Measurements from ENCODE around the gene EPHX1. TPM values are rescaled to one million over a fixed set of nuclear protein-coding genes. Genes with fewer than 3 reads are reported as not detected.

Gene EPHX1
- total and polyA plus RNA-seq, 12 donors: 251 to 3,548 (median 1,658) TPM

DNA sequence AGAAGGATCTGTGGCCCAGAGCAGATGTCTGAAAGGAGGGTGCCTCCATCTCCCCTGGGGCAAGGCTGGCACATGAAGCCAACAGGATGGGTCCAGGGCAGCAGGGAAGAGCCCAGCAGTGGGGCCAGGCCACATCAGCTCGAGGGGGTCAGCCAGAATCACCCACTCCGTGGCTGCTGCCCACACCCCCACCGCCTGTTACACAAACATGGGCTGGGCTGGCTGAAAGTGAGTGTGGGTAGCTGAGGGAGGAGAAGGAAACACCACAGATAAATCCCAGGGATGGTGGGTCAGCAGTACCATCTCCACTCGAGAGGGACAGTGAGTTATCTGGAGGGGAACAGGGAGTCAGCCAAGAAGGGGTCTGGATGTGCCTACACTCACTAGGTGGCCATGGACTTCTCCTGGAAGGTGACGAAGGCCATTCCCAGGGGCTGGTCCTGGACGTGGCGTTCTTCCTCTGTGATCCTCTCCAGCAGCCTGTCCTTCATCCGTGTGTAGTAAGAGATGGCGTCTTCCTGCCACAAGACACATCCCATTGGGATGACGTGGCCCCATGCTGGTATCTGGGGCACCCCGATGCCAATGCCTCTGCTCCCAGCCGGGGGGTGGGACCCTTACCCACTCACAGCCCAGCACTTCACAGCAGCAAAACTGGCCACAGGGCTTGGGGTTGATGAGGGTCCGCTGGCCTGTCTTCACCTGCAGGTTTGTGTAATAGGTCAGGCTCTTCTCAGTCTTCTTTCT is 52.1 kb downstream of the EPHX1 start:
- intact Hi-C loops (cut with DNase I): no loop called here
- Histone ChIP-seq H3K27ac (no peak overlapping the region), H3K4me3 (no peak overlapping the region), H3K27me3 (no peaks in the 10 kb centered on the region), H3K9me3 (replicated peaks in 1 of 3) (no peaks in the 10 kb centered on the region), H3K36me3 (replicated peaks in 1 of 2) (peaks cover 0 to 67% of the 10 kb centered on the region in 2 donors), H3K4me1 (replicated peaks in 1 of 2) (no peaks in the 10 kb centered on the region)
- 76 to 88% (median 82%) methylated on average over 9 to 13 of the region's 13 CpGs for WGBS, 4 donors
- TF ChIP-seq, protein P1, sequence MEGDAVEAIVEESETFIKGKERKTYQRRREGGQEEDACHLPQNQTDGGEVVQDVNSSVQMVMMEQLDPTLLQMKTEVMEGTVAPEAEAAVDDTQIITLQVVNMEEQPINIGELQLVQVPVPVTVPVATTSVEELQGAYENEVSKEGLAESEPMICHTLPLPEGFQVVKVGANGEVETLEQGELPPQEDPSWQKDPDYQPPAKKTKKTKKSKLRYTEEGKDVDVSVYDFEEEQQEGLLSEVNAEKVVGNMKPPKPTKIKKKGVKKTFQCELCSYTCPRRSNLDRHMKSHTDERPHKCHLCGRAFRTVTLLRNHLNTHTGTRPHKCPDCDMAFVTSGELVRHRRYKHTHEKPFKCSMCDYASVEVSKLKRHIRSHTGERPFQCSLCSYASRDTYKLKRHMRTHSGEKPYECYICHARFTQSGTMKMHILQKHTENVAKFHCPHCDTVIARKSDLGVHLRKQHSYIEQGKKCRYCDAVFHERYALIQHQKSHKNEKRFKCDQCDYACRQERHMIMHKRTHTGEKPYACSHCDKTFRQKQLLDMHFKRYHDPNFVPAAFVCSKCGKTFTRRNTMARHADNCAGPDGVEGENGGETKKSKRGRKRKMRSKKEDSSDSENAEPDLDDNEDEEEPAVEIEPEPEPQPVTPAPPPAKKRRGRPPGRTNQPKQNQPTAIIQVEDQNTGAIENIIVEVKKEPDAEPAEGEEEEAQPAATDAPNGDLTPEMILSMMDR (IDR thresholded peaks at IDR 0.05): no peak
- TF ChIP-seq POLR2A (IDR thresholded peaks at IDR 0.05): no peak
- DNase-seq: no peak

DNA sequence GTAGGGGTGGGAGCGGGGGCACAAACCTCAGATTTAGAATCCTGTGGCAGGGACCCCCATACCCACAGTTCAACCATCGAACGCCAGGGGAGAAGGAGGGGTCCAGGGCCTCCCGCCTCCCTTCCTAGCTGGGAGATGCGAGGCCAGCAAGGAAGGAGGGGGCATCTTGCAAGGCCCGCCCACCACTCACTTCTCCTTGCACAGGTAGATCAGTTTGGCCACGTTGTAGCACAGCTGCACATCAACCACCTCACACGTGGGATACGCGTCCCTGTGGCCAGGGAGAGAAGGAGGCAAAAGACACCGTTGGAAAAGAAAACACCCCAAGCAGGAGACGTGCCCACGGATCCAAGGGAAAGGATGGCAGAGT is 52.6 kb downstream of the EPHX1 start:
- intact Hi-C loops (cut with DNase I): no loop called here
- H3K36me3 ChIP-seq (replicated peaks in 1 of 2): peaks cover 0 to 71% of the 10 kb centered on the region in 2 donors

GRCh38 chr1:225863167-225863566 is 53.2 kb downstream of the EPHX1 start:
- intact Hi-C loops (cut with DNase I): no loop called here
- peaks cover 0 to 75% of the 10 kb centered on the region in 2 donors for H3K36me3 ChIP-seq (replicated peaks in 1 of 2)
- no peaks in the 10 kb centered on the region for H3K4me1 ChIP-seq (replicated peaks in 1 of 2)
- H3K9me3 ChIP-seq (replicated peaks in 1 of 3): no peaks in the 10 kb centered on the region
- H3K27ac ChIP-seq: no peak overlapping the region
- H3K27me3 ChIP-seq: no peaks in the 10 kb centered on the region
- no peak overlapping the region for H3K4me3 ChIP-seq
- DNase-seq: no peak
- TF ChIP-seq, protein P1 (IDR thresholded peaks at IDR 0.05): no peak
- TF ChIP-seq POLR2A (IDR thresholded peaks at IDR 0.05): no peak
- 81 to 98% (median 95%) methylated on average over 5 of the region's 5 CpGs for WGBS, 4 donors

More for the DNA sequence above, 52.6 kb downstream of the EPHX1 start:
- Histone ChIP-seq H3K4me3 (no peak overlapping the region), H3K9me3 (replicated peaks in 1 of 3) (no peaks in the 10 kb centered on the region), H3K27me3 (no peaks in the 10 kb centered on the region), H3K27ac (no peak overlapping the region), H3K4me1 (replicated peaks in 1 of 2) (no peaks in the 10 kb centered on the region)
- WGBS, 4 donors: 79 to 95% (median 90%) methylated on average over 8 to 13 of the region's 13 CpGs
- no peak for TF ChIP-seq POLR2A (IDR thresholded peaks at IDR 0.05)
- TF ChIP-seq, protein P1 (IDR thresholded peaks at IDR 0.05): no peak
- no peak for DNase-seq

GRCh38 chr1:225865514-225865913 is 55.6 kb downstream of the EPHX1 start:
- Histone ChIP-seq H3K27ac (no peak overlapping the region), H3K27me3 (no peaks in the 10 kb centered on the region), H3K36me3 (replicated peaks in 1 of 2) (peaks cover 0 to 81% of the 10 kb centered on the region in 2 donors), H3K4me3 (no peak overlapping the region), H3K4me1 (replicated peaks in 1 of 2) (no peaks in the 10 kb centered on the region), H3K9me3 (replicated peaks in 1 of 3) (no peaks in the 10 kb centered on the region)
- no peak for DNase-seq
- WGBS, 4 donors: 82 to 91% (median 86%) methylated on average over 7 to 13 of the region's 13 CpGs
- intact Hi-C loops (cut with DNase I): no loop called here
- TF ChIP-seq, protein P1 (IDR thresholded peaks at IDR 0.05): no peak
- TF ChIP-seq POLR2A (IDR thresholded peaks at IDR 0.05): no peak

Data from adrenal gland (tissue), 12 donors.